Uterus (tissue), 2 donors: ENCODE data around the gene ANXA3.

Experiments
- CTCF ChIP-seq, 4 experiments: fragments of 200-600 bp in 2 of 4; fragments of 450-650 bp in 2 of 4; sonication (generic) in 2 of 4; IDR thresholded peaks; one replicate each; pipeline ENCODE4 v1.5.1; 2016 to 2019; ENCODE audit warnings: antibody characterized with exemption in 4 of 4, mild to moderate bottlenecking in 2 of 4, moderate library complexity in 1 of 4
- POLR2A ChIP-seq, 2 donors: fragments of 450-650 bp; IDR thresholded peaks; one replicate each; pipeline ENCODE4 v1.6.1; 2016; ENCODE audit warnings: antibody characterized with exemption in 2 of 2, mild to moderate bottlenecking in 1 of 2, moderate library complexity in 1 of 2

- TF ChIP-seq CTCF (IDR thresholded peaks at IDR 0.05): no peak
- TF ChIP-seq POLR2A (IDR thresholded peaks at IDR 0.05): no peak
Measured at GRCh38 chr4:78528327-78528726, 23.2 kb upstream of the ANXA3 start.
